Mononuclear cell (primary cell): ENCODE measurements around the gene FYB2. TPM values are rescaled to one million over a fixed set of nuclear protein-coding genes. Genes with fewer than 3 reads are reported as not detected.
"Not testable (repeated sequence)": the region's sequence is repeated elsewhere in the genome, so short reads cannot be mapped to it uniquely, and the experiment has no call there.

ENCODE experiments used
- H3K27me3 ChIP-seq: 2 replicates; pipeline ENCODE4 v1.6.0; 2011; ENCODE audit warnings: low read length, control low read depth; ENCODE audit not compliant: insufficient read depth
- H3K4me1 ChIP-seq: 2 replicates; pipeline ENCODE4 v1.5.1; 2011; ENCODE audit warnings: mild to moderate bottlenecking, low read length, control low read depth; ENCODE audit not compliant: insufficient read depth
- H3K4me3 ChIP-seq: 2 replicates; pipeline ENCODE4 v1.5.1; 2011; ENCODE audit warnings: mild to moderate bottlenecking, low read length, moderate library complexity
- H3K9me3 ChIP-seq: 2 replicates; pipeline ENCODE4 v1.5.1; 2011; ENCODE audit warnings: low read depth, mild to moderate bottlenecking, control low read depth, low read length
- total RNA-seq: library from RNA; depleted of rRNA; stranded (reverse); fragments of >200 nt; gene quantifications from one replicate; pipeline ENCODE4 v1.2.3, GENCODE V29; 2012

The FYB2 gene
- total RNA-seq, 1 donor: not detected

DNA sequence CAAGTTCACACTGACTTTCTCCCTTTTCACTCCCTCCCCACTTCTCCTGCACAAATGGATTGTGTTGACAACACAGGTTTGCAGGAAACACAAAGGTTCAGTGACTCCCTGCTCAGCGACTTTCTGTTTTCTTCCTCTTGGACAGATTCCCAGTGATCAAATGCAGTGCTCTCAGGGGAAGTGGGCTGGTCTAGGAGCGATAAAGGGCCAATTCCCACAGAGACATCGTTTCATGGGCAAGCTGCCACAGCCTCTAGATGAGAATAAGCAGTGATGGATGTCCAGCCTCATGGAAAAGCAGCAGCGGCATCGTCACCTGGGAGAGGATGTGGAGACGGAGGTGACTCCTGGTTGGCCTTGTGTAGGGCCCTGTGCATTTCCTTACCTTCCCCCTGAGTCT lies 30.6 kb downstream of the FYB2 start:
- Histone ChIP-seq H3K4me1 (no peaks in the 10 kb centered on the region), H3K27me3 (no peaks in the 10 kb centered on the region), H3K9me3 (no peaks in the 10 kb centered on the region), H3K4me3 (no peak overlapping the region)

DNA sequence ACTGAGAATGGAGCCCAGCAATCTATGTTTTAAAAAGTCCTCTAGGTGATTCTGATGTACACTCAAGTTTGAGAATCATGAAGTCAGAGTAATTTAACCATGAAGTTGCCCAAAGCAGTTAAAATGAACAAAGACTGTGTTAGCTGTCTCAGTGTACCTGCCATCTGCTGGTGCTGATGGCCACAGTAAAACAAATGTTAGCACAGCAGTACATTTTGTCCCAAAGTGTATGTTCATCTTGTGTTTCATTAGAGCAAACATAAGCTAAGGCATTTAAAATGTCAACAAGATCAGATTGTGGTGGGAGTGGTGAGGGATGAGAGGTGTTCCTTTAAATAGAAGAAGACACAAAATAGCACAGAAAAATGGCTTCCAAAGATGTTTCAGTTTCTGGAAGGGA lies 31.1 kb downstream of the FYB2 start:
- Histone ChIP-seq H3K27me3 (no peaks in the 10 kb centered on the region), H3K9me3 (no peaks in the 10 kb centered on the region), H3K4me3 (no peak overlapping the region), H3K4me1 (no peaks in the 10 kb centered on the region)

DNA sequence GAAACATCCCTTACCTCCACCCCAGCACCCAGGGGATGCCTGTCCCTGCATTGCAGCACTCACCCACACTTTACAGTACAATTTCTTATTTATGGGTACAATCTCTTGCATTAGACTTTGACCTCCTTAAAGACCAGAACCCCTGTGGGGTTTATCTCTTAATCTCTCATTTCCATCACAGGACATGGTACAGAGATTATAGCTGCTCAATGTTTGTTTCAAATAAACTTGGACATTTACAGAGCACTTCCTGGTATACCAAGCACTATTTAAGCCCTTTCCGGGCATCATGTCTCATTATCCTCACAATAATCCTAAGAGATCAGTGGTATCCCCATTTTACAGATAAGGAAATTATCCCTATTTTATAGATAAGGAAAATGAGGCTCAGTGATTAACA lies 31.9 kb downstream of the FYB2 start:
- Histone ChIP-seq H3K27me3 (no peaks in the 10 kb centered on the region), H3K4me1 (no peaks in the 10 kb centered on the region), H3K9me3 (no peaks in the 10 kb centered on the region), H3K4me3 (no peak overlapping the region)

- Histone ChIP-seq H3K4me3 (no peak overlapping the region), H3K9me3 (no peaks in the 10 kb centered on the region), H3K4me1 (no peaks in the 10 kb centered on the region), H3K27me3 (no peaks in the 10 kb centered on the region)
Observed at GRCh38 chr1:56782773-56783172, 36.4 kb downstream of the FYB2 start.

DNA sequence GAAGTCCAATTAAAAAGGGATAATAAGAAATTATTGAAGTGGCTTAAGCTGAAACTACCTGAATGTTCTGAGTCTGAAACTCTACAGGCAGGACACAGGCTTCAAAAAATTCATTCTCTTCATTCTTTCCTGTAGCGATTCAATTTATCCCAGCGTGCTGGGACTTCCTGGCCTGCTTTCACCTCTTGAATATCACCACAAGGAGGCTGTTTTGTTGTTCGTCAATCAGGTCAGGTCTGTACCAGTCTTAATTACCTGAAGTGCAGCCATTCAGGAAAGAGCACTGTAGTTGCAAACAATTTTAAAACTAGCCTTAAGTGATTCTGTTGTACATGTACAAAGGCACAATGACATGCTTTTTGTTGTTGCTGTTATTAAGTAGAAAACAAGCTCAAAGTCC lies 38.4 kb downstream of the FYB2 start:
- Histone ChIP-seq H3K4me1 (no peaks in the 10 kb centered on the region), H3K9me3 (no peaks in the 10 kb centered on the region), H3K4me3 (no peak overlapping the region), H3K27me3 (no peaks in the 10 kb centered on the region)

GRCh38 chr1:56780128-56780750 lies 39.0 kb downstream of the FYB2 start:
- Histone ChIP-seq H3K4me3 (no peak overlapping the region), H3K9me3 (no peaks in the 10 kb centered on the region), H3K27me3 (no peaks in the 10 kb centered on the region), H3K4me1 (no peaks in the 10 kb centered on the region)

- no peaks in the 10 kb centered on the region for H3K27me3 ChIP-seq
- H3K4me1 ChIP-seq: no peaks in the 10 kb centered on the region
- H3K9me3 ChIP-seq: no peaks in the 10 kb centered on the region
Observed at GRCh38 chr1:56777972-56778371, 41.2 kb downstream of the FYB2 start.

DNA sequence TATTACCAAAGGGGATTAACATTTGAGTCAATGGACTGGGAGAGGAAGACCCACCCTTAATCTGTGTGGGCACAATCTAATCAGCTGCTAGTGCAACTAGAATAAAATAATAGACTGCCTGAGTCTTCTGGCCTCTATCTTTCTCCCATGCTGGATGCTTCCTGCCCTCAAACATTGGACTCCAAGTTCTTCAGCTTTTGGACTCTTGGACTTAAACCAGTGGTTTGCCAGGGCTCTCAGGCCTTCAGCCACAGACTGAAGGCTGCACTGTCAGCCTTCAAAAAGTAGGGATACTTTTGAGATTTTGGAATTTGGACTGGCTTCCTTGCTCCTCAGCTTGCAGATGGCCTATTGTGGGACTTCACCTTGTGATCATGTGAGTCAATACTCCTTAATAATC lies 44.5 kb downstream of the FYB2 start:
- H3K9me3 ChIP-seq, H3K4me1 ChIP-seq, H3K27me3 ChIP-seq, H3K4me3 ChIP-seq: not testable (repeated sequence)

More at GRCh38 chr1:56777972-56778371, 41.2 kb downstream of the FYB2 start:
- no peak overlapping the region for H3K4me3 ChIP-seq

DNA sequence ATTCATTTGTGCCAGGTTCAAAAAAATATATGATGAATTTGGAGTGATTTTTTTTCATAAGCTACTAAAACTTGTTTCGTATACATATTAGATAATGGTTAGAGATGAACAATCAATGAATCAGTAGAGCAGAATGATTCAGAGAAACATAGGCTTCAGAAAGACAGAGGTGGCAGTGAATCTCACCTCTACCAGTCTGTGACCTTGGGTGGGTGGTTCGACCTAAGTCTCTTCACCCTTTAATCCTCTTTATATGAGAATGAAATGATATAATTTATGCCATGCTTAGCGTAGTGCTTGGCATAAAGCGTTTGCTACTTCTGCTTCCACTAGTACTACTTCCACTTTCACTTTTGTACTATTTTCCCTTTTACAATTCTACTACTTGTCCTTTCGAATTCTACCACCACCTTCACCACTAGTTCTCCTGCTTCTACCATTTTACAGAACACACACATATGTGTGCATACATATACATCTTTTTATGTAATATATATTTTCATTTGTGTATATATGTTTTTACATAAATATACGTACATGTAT lies 45.1 kb downstream of the FYB2 start:
- Histone ChIP-seq H3K9me3 (no peaks in the 10 kb centered on the region), H3K4me1 (no peaks in the 10 kb centered on the region), H3K27me3 (no peaks in the 10 kb centered on the region), H3K4me3 (no peak overlapping the region)

DNA sequence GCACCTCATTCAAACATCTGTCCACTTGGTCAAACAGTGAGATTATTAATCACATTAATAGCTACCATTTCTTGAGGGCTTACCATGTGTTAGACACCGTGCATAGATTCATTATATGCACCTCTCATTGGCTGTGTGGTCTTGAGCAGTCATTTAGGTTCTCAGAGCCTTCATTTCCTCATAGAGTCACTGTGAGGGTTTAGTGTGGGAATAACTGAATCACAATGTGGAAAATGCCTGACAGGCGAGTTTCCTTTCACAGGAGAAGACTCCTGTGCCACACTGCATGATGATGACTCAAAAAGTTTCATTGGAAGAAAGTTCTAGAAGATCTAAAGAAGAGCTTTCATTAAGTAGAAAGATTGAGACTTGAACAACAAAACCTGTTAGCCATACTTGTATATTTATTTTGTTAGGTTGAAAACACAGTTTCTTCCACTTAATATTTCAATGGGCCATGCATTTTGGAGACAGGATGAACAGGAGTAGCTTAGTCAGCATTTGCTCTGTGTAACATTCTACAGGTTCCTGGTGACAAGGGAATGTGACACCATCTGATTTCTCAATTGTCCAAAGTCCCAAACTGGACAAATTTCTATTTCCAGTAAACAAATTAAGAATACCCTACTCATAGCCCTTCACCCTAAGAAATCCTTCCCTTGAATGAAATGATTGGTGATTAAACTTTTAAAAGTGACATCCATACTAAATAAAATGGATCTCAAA lies 45.7 kb downstream of the FYB2 start:
- Histone ChIP-seq H3K4me3 (no peak overlapping the region), H3K27me3 (no peaks in the 10 kb centered on the region), H3K9me3 (no peaks in the 10 kb centered on the region), H3K4me1 (no peaks in the 10 kb centered on the region)

DNA sequence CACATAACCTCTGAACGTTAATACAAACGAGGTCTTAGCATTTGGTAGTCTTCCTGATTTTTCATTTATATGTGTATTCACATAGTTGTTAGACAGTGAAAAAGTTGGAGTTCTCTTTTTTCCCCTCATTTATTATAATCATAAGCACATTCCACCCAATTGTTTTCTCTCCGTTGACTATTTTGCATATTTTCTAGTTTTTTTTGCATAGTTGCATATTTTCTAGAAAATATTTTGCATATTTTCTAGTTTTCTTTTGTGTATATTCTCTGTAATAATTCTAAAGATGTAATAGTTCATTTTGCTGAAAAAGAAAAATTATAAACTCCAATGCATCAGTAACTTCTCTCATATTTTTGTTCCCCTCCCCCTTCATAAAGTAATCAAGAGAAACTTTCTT lies 47.5 kb downstream of the FYB2 start:
- Histone ChIP-seq H3K4me3 (no peak overlapping the region), H3K4me1 (no peaks in the 10 kb centered on the region), H3K9me3 (no peaks in the 10 kb centered on the region), H3K27me3 (peaks cover 5% of the 10 kb centered on the region)

- Histone ChIP-seq H3K4me1 (no peaks in the 10 kb centered on the region), H3K9me3 (no peaks in the 10 kb centered on the region), H3K4me3 (no peak overlapping the region), H3K27me3 (no peaks in the 10 kb centered on the region)
Observed at GRCh38 chr1:56758794-56759193, 60.4 kb downstream of the FYB2 start.

- Histone ChIP-seq H3K4me1 (no peaks in the 10 kb centered on the region), H3K4me3 (no peak overlapping the region)
Observed at GRCh38 chr1:56758135-56758534, 61.1 kb downstream of the FYB2 start.

GRCh38 chr1:56755911-56756310 lies 63.3 kb downstream of the FYB2 start:
- Histone ChIP-seq H3K9me3 (no peaks in the 10 kb centered on the region), H3K27me3 (no peaks in the 10 kb centered on the region), H3K4me3 (no peak overlapping the region), H3K4me1 (no peaks in the 10 kb centered on the region)

More at GRCh38 chr1:56758135-56758534, 61.1 kb downstream of the FYB2 start:
- Histone ChIP-seq H3K9me3 (no peaks in the 10 kb centered on the region), H3K27me3 (no peaks in the 10 kb centered on the region)

DNA sequence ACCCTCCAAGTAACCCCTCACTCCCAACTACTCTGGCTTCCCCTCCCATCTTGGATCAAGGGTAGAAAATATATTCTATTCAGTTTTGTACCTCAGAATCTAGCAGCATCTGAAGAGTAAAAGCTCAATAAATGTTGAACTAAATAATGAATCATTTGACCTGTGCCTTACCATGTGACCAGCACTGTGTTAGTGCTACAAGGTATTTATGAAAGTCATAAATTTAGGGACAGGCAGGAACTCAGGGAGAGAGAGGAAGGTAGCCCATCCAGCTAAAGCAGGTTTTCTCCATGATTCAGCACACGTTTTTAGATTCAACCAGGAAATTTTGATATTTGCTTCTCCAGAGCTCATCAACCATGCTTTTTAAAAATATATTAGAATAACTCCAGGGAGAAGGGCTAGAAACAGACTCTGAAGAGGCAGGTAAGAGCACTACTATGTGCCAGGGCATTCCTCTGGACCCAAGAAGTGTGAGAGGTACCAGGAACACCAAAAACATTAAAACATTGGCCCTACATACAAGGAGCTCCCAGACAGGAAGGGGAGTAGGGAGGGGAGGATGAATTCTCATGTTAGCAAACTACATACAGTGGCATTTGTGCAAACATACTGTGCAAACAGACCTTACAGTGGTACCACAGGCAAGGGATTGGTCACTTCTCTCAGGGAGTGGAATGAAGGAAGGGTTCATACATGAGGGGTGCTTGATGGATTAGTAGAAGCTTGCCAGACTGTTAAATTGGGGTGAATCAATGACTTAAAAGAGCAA lies 64.3 kb downstream of the FYB2 start:
- H3K27me3 ChIP-seq: no peaks in the 10 kb centered on the region
- H3K4me1 ChIP-seq: no peaks in the 10 kb centered on the region
- no peaks in the 10 kb centered on the region for H3K9me3 ChIP-seq
- H3K4me3 ChIP-seq: no peak overlapping the region
